Measurements from ENCODE around the gene ENO3. TPM values are rescaled to one million over a fixed set of nuclear protein-coding genes. Genes with fewer than 3 reads are reported as not detected.
A peak's percentile ranks its signal among the peaks of the same experiment; 100 is the strongest.

Gene ENO3
- total and polyA plus RNA-seq, 11 donors, result 253 to 1,459 (median 668) TPM

DNA sequence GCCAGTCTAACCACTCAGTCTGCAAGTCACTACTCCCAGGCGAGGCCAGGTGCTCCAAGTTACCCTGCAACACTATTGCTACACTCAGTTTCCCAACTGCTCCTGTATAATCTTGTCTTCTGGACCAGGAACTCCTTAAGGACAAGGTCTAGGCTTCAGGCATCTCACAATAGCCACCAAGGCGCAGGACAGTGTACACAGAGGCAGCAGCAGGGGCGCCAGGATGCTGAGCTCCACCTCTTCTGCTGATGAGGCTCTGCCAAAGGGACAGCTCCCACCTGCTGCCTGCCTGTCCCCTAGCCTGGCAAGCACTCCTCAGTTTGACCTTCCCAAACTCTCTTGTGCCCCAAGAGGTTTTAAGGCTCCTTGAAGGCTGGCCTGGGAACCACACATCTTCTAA, 14.5 kb upstream of the ENO3 start:
- Histone ChIP-seq H3K4me3 (no peak overlapping the region), H3K4me1 (peaks cover 6 to 48% (median 32%) of the 10 kb centered on the region in 12 donors), H3K27ac (no peak overlapping the region), H3K9me3 (no peaks in the 10 kb centered on the region), H3K27me3 (no peaks in the 10 kb centered on the region), H3K36me3 (peaks cover 0 to 33% (median 23%) of the 10 kb centered on the region in 9 donors)
- 80 to 93% (median 81%) methylated on average over 3 of the region's 3 CpGs for WGBS, 4 donors
- TF ChIP-seq CTCF (IDR thresholded peaks at IDR 0.05) (no peak), POLR2A (IDR thresholded peaks at IDR 0.05) (no peak)
- DNase-seq (no peak), ATAC-seq (no peak)
- intact Hi-C loops (cut with DNase I), result loop anchor here in 5 of 10 donors (5.0 to 10.0 kb wide), 5 partner anchors 36 to 61 kb away; partner anchors contain the start of genes CAMTA2 (in 3 of the 5), INCA1 (in 1 of the 5) and KIF1C (in 1 of the 5)

DNA sequence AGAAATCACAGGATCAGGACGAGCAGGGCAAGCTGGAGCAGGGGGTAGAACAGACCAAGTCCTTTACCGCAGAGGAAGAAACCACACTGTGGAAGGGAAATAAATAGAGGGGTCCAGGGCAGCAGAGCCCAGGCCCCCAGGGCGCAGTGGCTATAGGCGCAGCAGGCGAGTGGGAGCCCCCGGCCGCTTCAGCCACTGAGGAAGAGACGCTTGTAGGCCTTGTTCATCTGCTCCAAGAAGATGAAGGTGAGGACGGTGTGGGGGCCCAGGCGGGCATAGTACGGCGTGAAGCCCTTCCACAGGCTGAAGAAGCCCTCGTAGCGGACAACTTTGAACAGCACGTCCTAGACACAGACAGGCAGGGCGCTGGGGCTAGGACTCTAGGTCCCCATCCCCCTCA, 13.4 kb upstream of the ENO3 start:
- intact Hi-C loops (cut with DNase I), result loop anchor here in 5 of 10 donors (5.0 to 10.0 kb wide), 5 partner anchors 35 to 60 kb away; partner anchors contain the start of genes CAMTA2 (in 3 of the 5), INCA1 (in 1 of the 5) and KIF1C (in 1 of the 5)
- Histone ChIP-seq H3K36me3 (peaks cover 0 to 44% (median 29%) of the 10 kb centered on the region in 9 donors), H3K4me3 (no peak overlapping the region), H3K9me3 (no peaks in the 10 kb centered on the region), H3K27ac (peak overlapping the region in 1 of 12 donors; percentile 99), H3K4me1 (peaks cover 9 to 51% (median 36%) of the 10 kb centered on the region in 12 donors), H3K27me3 (no peaks in the 10 kb centered on the region)
- ATAC-seq, result no peak
- no peak for TF ChIP-seq CTCF (IDR thresholded peaks at IDR 0.05)
- TF ChIP-seq POLR2A (IDR thresholded peaks at IDR 0.05), result no peak
- WGBS, 4 donors, result 84 to 93% (median 91%) methylated on average over 16 of the region's 16 CpGs
- peak in 1 of 5 donors; percentile 40 for DNase-seq

GRCh38 chr17:4938069-4938491, 12.8 kb upstream of the ENO3 start:
- peak overlapping the region in 5 of 12 donors; percentile 85 to 98 (median 88) for H3K4me3 ChIP-seq
- peak overlapping the region in 9 of 12 donors; percentile 91 to 99 (median 97) for H3K27ac ChIP-seq
- no peak for TF ChIP-seq CTCF (IDR thresholded peaks at IDR 0.05)
- no peak for TF ChIP-seq POLR2A (IDR thresholded peaks at IDR 0.05)
- H3K27me3 ChIP-seq, result no peaks in the 10 kb centered on the region
- DNase-seq (no peak), ATAC-seq (no peak)
- no peaks in the 10 kb centered on the region for H3K9me3 ChIP-seq
- intact Hi-C loops (cut with DNase I), result loop anchor here in 5 of 10 donors (5.0 to 10.0 kb wide), 5 partner anchors 34 to 59 kb away; partner anchors contain the start of genes CAMTA2 (in 3 of the 5), INCA1 (in 1 of the 5) and KIF1C (in 1 of the 5)
- 80 to 85% (median 82%) methylated on average over 10 to 11 of the region's 11 CpGs for WGBS, 4 donors
- H3K36me3 ChIP-seq, result peaks cover 0 to 49% (median 34%) of the 10 kb centered on the region in 9 donors
- H3K4me1 ChIP-seq, result peaks cover 9 to 54% (median 36%) of the 10 kb centered on the region in 12 donors

DNA sequence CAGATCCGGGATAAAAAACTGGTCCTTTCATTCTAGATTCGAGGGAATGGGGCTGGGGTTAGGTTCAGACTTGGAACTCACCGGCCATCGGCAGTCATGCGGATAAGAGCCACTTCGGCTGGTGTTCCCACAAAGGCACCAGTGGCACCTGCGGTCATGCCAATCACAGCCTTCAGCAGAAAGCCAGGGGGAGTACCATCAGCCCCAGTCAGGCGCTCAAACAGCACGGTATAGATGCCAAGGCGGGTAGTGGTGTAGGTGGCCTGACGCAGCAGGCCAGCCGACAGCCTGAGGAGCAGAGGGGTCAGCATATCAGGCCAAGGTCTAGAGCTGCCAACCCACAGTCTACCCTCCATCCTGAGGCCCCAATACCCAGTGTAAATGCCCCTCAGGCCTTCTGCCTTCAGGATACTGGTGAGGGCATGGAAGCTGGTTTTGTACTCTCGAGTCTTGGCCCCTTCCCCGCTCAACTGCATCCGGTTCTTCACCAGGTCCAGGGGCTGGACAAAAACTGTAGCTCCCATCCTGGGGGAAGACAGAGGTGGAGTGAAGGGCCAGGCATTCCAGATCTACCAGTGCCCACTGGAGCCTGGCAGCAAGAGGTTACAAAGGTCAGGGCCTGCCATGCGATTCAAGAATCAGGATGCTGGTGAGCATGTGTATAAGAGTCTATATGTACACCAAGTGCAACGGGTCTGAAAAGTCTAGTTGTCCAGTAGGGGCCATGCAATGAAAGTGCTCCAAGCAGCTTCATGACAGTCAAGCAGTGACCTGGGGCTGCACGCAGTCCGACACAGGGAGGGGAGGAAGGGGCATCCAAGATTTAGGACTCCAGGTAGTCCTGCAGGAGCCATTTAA, 12.0 kb upstream of the ENO3 start:
- no peaks in the 10 kb centered on the region for H3K27me3 ChIP-seq
- intact Hi-C loops (cut with DNase I), result loop anchor here in 5 of 10 donors (5.0 to 10.0 kb wide), 5 partner anchors 33 to 58 kb away; partner anchors contain the start of genes CAMTA2 (in 3 of the 5), INCA1 (in 1 of the 5) and KIF1C (in 1 of the 5)

More for the DNA sequence above, 12.0 kb upstream of the ENO3 start:
- no peak for TF ChIP-seq CTCF (IDR thresholded peaks at IDR 0.05)
- no peak for TF ChIP-seq POLR2A (IDR thresholded peaks at IDR 0.05)
- Histone ChIP-seq H3K9me3 (no peaks in the 10 kb centered on the region), H3K36me3 (peaks cover 0 to 58% (median 43%) of the 10 kb centered on the region in 9 donors), H3K4me1 (peaks cover 9 to 55% (median 35%) of the 10 kb centered on the region in 12 donors), H3K4me3 (peak overlapping the region; percentile 76 to 98 (median 88)), H3K27ac (peak overlapping the region; percentile 78 to 100 (median 97))
- DNase-seq (peak in 2 of 5 donors; percentile 53 to 60), ATAC-seq (peak in 1 of 4 donors; percentile 0)
- 41 to 51% (median 46%) methylated on average over 19 of the region's 19 CpGs for WGBS, 4 donors
